CD14-positive monocyte (primary cell): ENCODE measurements around the gene RPL38. TPM values are rescaled to one million over a fixed set of nuclear protein-coding genes. Genes with fewer than 3 reads are reported as not detected.
A peak's percentile ranks its signal among the peaks of the same experiment; 100 is the strongest.

Experiments
- DNase-seq, 3 donors: peaks; one replicate each; pipeline ENCODE4 v3.0.0-alpha.2; 2011 to 2022
- H2AFZ ChIP-seq: 2 replicates; pipeline ENCODE4 v1.6.0; 2012; ENCODE audit warnings: mild to moderate bottlenecking, low read depth, low read length, inconsistent platforms; ENCODE audit not compliant: insufficient read depth, poor library complexity, severe bottlenecking
- H3K27ac ChIP-seq, 2 donors: 1 replicate in 1 of 2; 2 replicates in 1 of 2; pipeline ENCODE4 v1.5.1; 2012 to 2013; ENCODE audit warnings: low read length in 2 of 2, control low read depth in 1 of 2, inconsistent platforms in 1 of 2, low read depth in 1 of 2, mild to moderate bottlenecking in 1 of 2
- H3K27me3 ChIP-seq, 2 donors: one replicate each; pipeline versions ENCODE4 v1.6.0 to v1.6.1; 2011 to 2013; ENCODE audit warnings: low read length in 2 of 2; ENCODE audit not compliant: control insufficient read depth in 2 of 2, insufficient read depth in 2 of 2
- H3K36me3 ChIP-seq, 2 donors: replicated peaks in 1 of 2; 1 replicate in 1 of 2; 2 replicates in 1 of 2; pipeline versions ENCODE4 v1.5.1 to v1.6.1; 2012 to 2013; ENCODE audit warnings: low read length in 2 of 2, control low read depth in 1 of 2, inconsistent platforms in 1 of 2, mild to moderate bottlenecking in 1 of 2; ENCODE audit not compliant: insufficient read depth in 2 of 2, control insufficient read depth in 1 of 2
- H3K4me1 ChIP-seq, 2 donors: 1 replicate in 1 of 2; 2 replicates in 1 of 2; pipeline versions ENCODE4 v1.5.1 to v1.6.1; 2012 to 2013; ENCODE audit warnings: low read length in 2 of 2, control low read depth in 1 of 2, inconsistent platforms in 1 of 2, mild to moderate bottlenecking in 1 of 2, moderate library complexity in 1 of 2; ENCODE audit not compliant: insufficient read depth in 2 of 2, control insufficient read depth in 1 of 2
- H3K4me2 ChIP-seq: replicated peaks from 2 replicates; pipeline ENCODE3; 2012; ENCODE audit warnings: low read length, moderate library complexity, mild to moderate bottlenecking; ENCODE audit not compliant: poor library complexity, severe bottlenecking; ENCODE audit errors: extremely low read depth
- H3K4me3 ChIP-seq, 3 experiments: fragments of 200-600 bp in 1 of 3; sonication (generic) in 1 of 3; replicated peaks in 1 of 3; 1 replicate in 2 of 3; 2 replicates in 1 of 3; pipeline ENCODE4 v1.5.1; 2011 to 2013; ENCODE audit warnings: low read length in 3 of 3, mild to moderate bottlenecking in 3 of 3, control low read depth in 2 of 3, low read depth in 2 of 3, inconsistent platforms in 1 of 3, moderate library complexity in 1 of 3
- H3K79me2 ChIP-seq: 2 replicates; pipeline ENCODE4 v1.6.0; 2012; ENCODE audit warnings: mild to moderate bottlenecking, control low read depth, inconsistent platforms, low read length, moderate library complexity; ENCODE audit not compliant: insufficient read depth
- H3K9ac ChIP-seq: 2 replicates; pipeline ENCODE4 v1.6.0; 2017; ENCODE audit warnings: low read length, mild to moderate bottlenecking; ENCODE audit not compliant: insufficient read depth, poor library complexity, severe bottlenecking
- H3K9me3 ChIP-seq, 2 donors: replicated peaks in 1 of 2; 1 replicate in 1 of 2; 2 replicates in 1 of 2; pipeline versions ENCODE4 v1.5.1 to v1.6.1; 2012 to 2013; ENCODE audit warnings: low read length in 2 of 2, control low read depth in 1 of 2; ENCODE audit not compliant: control insufficient read depth in 1 of 2, insufficient read depth in 1 of 2
- H4K20me1 ChIP-seq: 2 replicates; pipeline ENCODE4 v1.6.0; 2012; ENCODE audit warnings: mild to moderate bottlenecking, low read length, control low read depth, moderate library complexity; ENCODE audit not compliant: insufficient read depth
- H3K27ac Mint-ChIP-seq, 7 donors: one replicate each; pipeline ENCODE4 v1.8.0; 2020; ENCODE audit warnings: mild to moderate bottlenecking in 7 of 7, mixed read lengths in 7 of 7, moderate library complexity in 6 of 7, inconsistent platforms in 2 of 7
- H3K27me3 Mint-ChIP-seq, 3 donors: one replicate each; pipeline ENCODE4 v1.8.0; 2021 to 2022; ENCODE audit warnings: low read depth in 3 of 3, mild to moderate bottlenecking in 3 of 3, mixed read lengths in 3 of 3, moderate library complexity in 3 of 3, inconsistent platforms in 1 of 3
- H3K36me3 Mint-ChIP-seq, 2 donors: one replicate each; pipeline ENCODE4 v1.8.0; 2020; ENCODE audit warnings: mixed read lengths in 2 of 2, inconsistent platforms in 1 of 2, mild to moderate bottlenecking in 1 of 2
- H3K4me1 Mint-ChIP-seq: one replicate; pipeline ENCODE4 v1.8.0; 2020; ENCODE audit warnings: mild to moderate bottlenecking, mixed read lengths
- H3K4me3 Mint-ChIP-seq, 2 donors: one replicate each; pipeline ENCODE4 v1.8.0; 2020; ENCODE audit warnings: mild to moderate bottlenecking in 2 of 2, mixed read lengths in 2 of 2, moderate library complexity in 1 of 2
- H3K9me3 Mint-ChIP-seq, 7 donors: one replicate each; pipeline ENCODE4 v1.8.0; 2020 to 2022; ENCODE audit warnings: mixed read lengths in 7 of 7, mild to moderate bottlenecking in 6 of 7, moderate library complexity in 6 of 7, inconsistent platforms in 2 of 7
- CTCF ChIP-seq: fragments of 200-600 bp; IDR thresholded peaks from one replicate; pipeline ENCODE4 v1.8.0; 2022; ENCODE audit warnings: antibody characterized with exemption, mild to moderate bottlenecking
- WGBS: methylation state at CpG from one replicate; pipeline ENCODE4 v1.1.5; 2013; ENCODE audit warnings: missing lambda C conversion rate; ENCODE audit not compliant: insufficient coverage; 5-methylcytosine and 5-hydroxymethylcytosine counted together
- intact Hi-C, 2 donors: fragments of 100-400 bp; cut with micrococcal nuclease; formaldehyde crosslinking; loops; one replicate each; pipeline versions ENCODE4 v1.15.0 to v1.15.1; 2023
- polyA plus RNA-seq, 3 donors: library from polyadenylated mRNA; depleted of rRNA in 1 of 3; unstranded in 2 of 3; stranded (reverse) in 1 of 3; fragments of 300-500 nt in 2 of 3; fragments of >200 nt in 1 of 3; fragmentation: Illumina TruSeq in 2 of 3; gene quantifications; 1 replicate in 2 of 3; 2 replicates in 1 of 3; pipeline ENCODE4 v1.2.3, GENCODE V29; 2012 to 2021

Gene RPL38
- polyA plus RNA-seq, 3 donors, result 379 to 1,070 (median 919) TPM

GRCh38 chr17:74218436-74218835 is 15.0 kb downstream of the RPL38 start:
- Histone ChIP-seq H3K27ac (no peak overlapping the region), H3K9me3 (no peaks in the 10 kb centered on the region), H3K36me3 (peaks cover 29 to 47% of the 10 kb centered on the region in 2 donors), H3K79me2 (peaks cover 62% of the 10 kb centered on the region), H2AFZ (no peak overlapping the region), H3K4me2 (no peak overlapping the region), H3K4me3 (no peak overlapping the region), H3K9ac (no peak overlapping the region), H4K20me1 (peaks cover 89% of the 10 kb centered on the region), H3K27me3 (no peaks in the 10 kb centered on the region), H3K4me1 (peaks cover 44 to 57% of the 10 kb centered on the region in 2 donors)
- Mint-ChIP-seq H3K36me3 (peaks cover 34 to 61% of the 10 kb centered on the region in 2 donors), H3K4me3 (no peak overlapping the region), H3K27me3 (peaks cover 0 to 2% (median 2%) of the 10 kb centered on the region in 3 donors), H3K27ac (peak overlapping the region in 1 of 7 donors; percentile 42), H3K9me3 (no peaks in the 10 kb centered on the region), H3K4me1 (peaks cover 58% of the 10 kb centered on the region)
- TF ChIP-seq CTCF, result no peak
- DNase-seq, result no peak
- intact Hi-C loops, result no loop called here
- 98% methylated on average over 6 of the region's 8 CpGs for WGBS

GRCh38 chr17:74219576-74220133 is 16.2 kb downstream of the RPL38 start:
- Histone ChIP-seq H3K79me2 (peaks cover 53% of the 10 kb centered on the region), H3K27ac (peak overlapping the region in 1 of 2 donors; percentile 42), H3K4me2 (peak overlapping the region; percentile 48), H3K9me3 (no peaks in the 10 kb centered on the region), H3K36me3 (peaks cover 40 to 59% of the 10 kb centered on the region in 2 donors), H2AFZ (no peak overlapping the region), H3K4me3 (peak overlapping the region in 1 of 3 experiments; percentile 11), H3K27me3 (no peaks in the 10 kb centered on the region), H3K4me1 (peaks cover 38 to 48% of the 10 kb centered on the region in 2 donors), H4K20me1 (peaks cover 87% of the 10 kb centered on the region), H3K9ac (no peak overlapping the region)
- Mint-ChIP-seq H3K27ac (peak overlapping the region; percentile 23 to 81 (median 55)), H3K27me3 (peaks cover 0 to 2% (median 2%) of the 10 kb centered on the region in 3 donors), H3K4me1 (peaks cover 52% of the 10 kb centered on the region), H3K9me3 (no peaks in the 10 kb centered on the region), H3K36me3 (peaks cover 46 to 73% of the 10 kb centered on the region in 2 donors), H3K4me3 (peak overlapping the region in 1 of 2 donors; percentile 43)
- DNase-seq, result peak in 2 of 3 donors; percentile 32 to 39
- intact Hi-C loops, result no loop called here
- TF ChIP-seq CTCF, result no peak
- 83% methylated on average over 1 of the region's 3 CpGs for WGBS
